Skeletal muscle tissue (tissue), 4 donors: Measurements from ENCODE around the gene ARG1. TPM values are rescaled to one million over a fixed set of nuclear protein-coding genes. Genes with fewer than 3 reads are reported as not detected.
"Not testable (repeated sequence)": the region's sequence is repeated elsewhere in the genome, so short reads cannot be mapped to it uniquely, and the experiment has no call there.

ENCODE experiments used
- H3K27ac ChIP-seq: one replicate; pipeline ENCODE4 v1.7.0; 2013; ENCODE audit warnings: mild to moderate bottlenecking, low read depth, low read length, inconsistent platforms
- H3K27me3 ChIP-seq, 3 donors: one replicate each; pipeline ENCODE4 v1.7.0; 2013; ENCODE audit warnings: low read length in 3 of 3; ENCODE audit not compliant: control insufficient read depth in 3 of 3, insufficient read depth in 3 of 3
- H3K36me3 ChIP-seq, 3 donors: one replicate each; pipeline ENCODE4 v1.7.0; 2013; ENCODE audit warnings: low read length in 3 of 3; ENCODE audit not compliant: control insufficient read depth in 3 of 3, insufficient read depth in 3 of 3
- H3K4me1 ChIP-seq, 3 donors: one replicate each; pipeline ENCODE4 v1.7.0; 2013; ENCODE audit warnings: low read length in 3 of 3, mild to moderate bottlenecking in 3 of 3; ENCODE audit not compliant: control insufficient read depth in 3 of 3, insufficient read depth in 3 of 3
- H3K4me3 ChIP-seq, 3 donors: one replicate each; pipeline ENCODE4 v1.7.0; 2013; ENCODE audit warnings: low read length in 3 of 3
- H3K9ac ChIP-seq, 3 donors: one replicate each; pipeline ENCODE4 v1.7.0; 2013; ENCODE audit warnings: low read length in 3 of 3, mild to moderate bottlenecking in 3 of 3, moderate library complexity in 2 of 3, low read depth in 1 of 3
- H3K9me3 ChIP-seq, 3 donors: one replicate each; pipeline ENCODE4 v1.7.0; 2013; ENCODE audit warnings: low read length in 3 of 3; ENCODE audit not compliant: control insufficient read depth in 3 of 3
- total RNA-seq: library from RNA; depleted of rRNA; stranded (reverse); fragments of >200 nt; gene quantifications from one replicate; pipeline ENCODE4 v1.2.3, GENCODE V29; 2014
- donor health status: Osteomylitis.

The ARG1 gene
- 1.0 TPM for total RNA-seq

GRCh38 chr6:131572686-131573415 lies at the start of gene ARG1:
Gene ARG1, plus strand, starts transcription at chr6:131573226. Its CDS starts 57 bp downstream, at chr6:131573283.
- H3K27ac ChIP-seq, result no peak within 1 kb of the TSS
- H3K4me1 ChIP-seq, result no peaks in the 10 kb centered on the region
- no peaks in the 10 kb centered on the region for H3K9me3 ChIP-seq
- no peak within 1 kb of the TSS for H3K4me3 ChIP-seq
- no peaks in the 10 kb centered on the region for H3K27me3 ChIP-seq
- H3K36me3 ChIP-seq, result no peaks in the 10 kb centered on the region
- no peak within 1 kb of the TSS for H3K9ac ChIP-seq

- Histone ChIP-seq H3K9me3 (no peaks in the 10 kb centered on the region), H3K4me3 (no peak overlapping the region), H3K36me3 (no peaks in the 10 kb centered on the region), H3K9ac (no peak overlapping the region), H3K4me1 (no peaks in the 10 kb centered on the region), H3K27ac (no peak overlapping the region), H3K27me3 (no peaks in the 10 kb centered on the region)
Observed at GRCh38 chr6:131523988-131524673, 48.9 kb upstream of the ARG1 start.

GRCh38 chr6:131524695-131525336 lies 48.2 kb upstream of the ARG1 start:
- H3K4me3 ChIP-seq, result no peak overlapping the region
- no peak overlapping the region for H3K9ac ChIP-seq
- H3K36me3 ChIP-seq, result no peaks in the 10 kb centered on the region
- no peaks in the 10 kb centered on the region for H3K4me1 ChIP-seq
- H3K27ac ChIP-seq, result no peak overlapping the region
- no peaks in the 10 kb centered on the region for H3K27me3 ChIP-seq
- no peaks in the 10 kb centered on the region for H3K9me3 ChIP-seq

GRCh38 chr6:131530936-131531335 lies 42.1 kb upstream of the ARG1 start:
- not testable (repeated sequence) for H3K4me1 ChIP-seq, H3K36me3 ChIP-seq, H3K27ac ChIP-seq, H3K27me3 ChIP-seq, H3K9ac ChIP-seq, H3K4me3 ChIP-seq, H3K9me3 ChIP-seq

- not testable (repeated sequence) for H3K9me3 ChIP-seq, H3K36me3 ChIP-seq, H3K4me3 ChIP-seq, H3K4me1 ChIP-seq, H3K9ac ChIP-seq, H3K27me3 ChIP-seq, H3K27ac ChIP-seq
Observed at GRCh38 chr6:131531681-131532080, 41.3 kb upstream of the ARG1 start.

GRCh38 chr6:131532580-131533039 lies 40.4 kb upstream of the ARG1 start:
- Histone ChIP-seq H3K9ac (no peak overlapping the region), H3K27me3 (no peaks in the 10 kb centered on the region), H3K9me3 (no peaks in the 10 kb centered on the region)

GRCh38 chr6:131538615-131539014 lies 34.4 kb upstream of the ARG1 start:
- not testable (repeated sequence) for H3K4me1 ChIP-seq, H3K27ac ChIP-seq, H3K9me3 ChIP-seq, H3K27me3 ChIP-seq, H3K36me3 ChIP-seq, H3K4me3 ChIP-seq, H3K9ac ChIP-seq

More at GRCh38 chr6:131532580-131533039, 40.4 kb upstream of the ARG1 start:
- no peaks in the 10 kb centered on the region for H3K36me3 ChIP-seq
- no peak overlapping the region for H3K27ac ChIP-seq
- no peaks in the 10 kb centered on the region for H3K4me1 ChIP-seq
- no peak overlapping the region for H3K4me3 ChIP-seq

GRCh38 chr6:131545317-131545716 lies 27.7 kb upstream of the ARG1 start:
- Histone ChIP-seq H3K27ac (no peak overlapping the region), H3K4me3 (no peak overlapping the region), H3K9ac (no peak overlapping the region), H3K9me3 (no peaks in the 10 kb centered on the region), H3K27me3 (no peaks in the 10 kb centered on the region), H3K36me3 (no peaks in the 10 kb centered on the region), H3K4me1 (no peaks in the 10 kb centered on the region)

- H3K9ac ChIP-seq, result no peak overlapping the region
- H3K4me3 ChIP-seq, result no peak overlapping the region
- no peak overlapping the region for H3K27ac ChIP-seq
- no peaks in the 10 kb centered on the region for H3K36me3 ChIP-seq
- H3K4me1 ChIP-seq, result no peaks in the 10 kb centered on the region
- H3K9me3 ChIP-seq, result no peaks in the 10 kb centered on the region
- H3K27me3 ChIP-seq, result no peaks in the 10 kb centered on the region
Observed at GRCh38 chr6:131547488-131547887, 25.5 kb upstream of the ARG1 start.

GRCh38 chr6:131548441-131548840 lies 24.6 kb upstream of the ARG1 start:
- H3K9ac ChIP-seq, result no peak overlapping the region
- no peaks in the 10 kb centered on the region for H3K4me1 ChIP-seq
- H3K36me3 ChIP-seq, result no peaks in the 10 kb centered on the region
- no peak overlapping the region for H3K27ac ChIP-seq
- H3K27me3 ChIP-seq, result no peaks in the 10 kb centered on the region
- no peak overlapping the region for H3K4me3 ChIP-seq
- no peaks in the 10 kb centered on the region for H3K9me3 ChIP-seq
